ENCODE results near the gene LNPK. TPM values are rescaled to one million over a fixed set of nuclear protein-coding genes. Genes with fewer than 3 reads are reported as not detected.

The LNPK gene
- total and polyA plus RNA-seq, 9 of the 15 experiments (the other 6 are each of a cell fraction or from before 2014, with no cell fraction given): 6.4 to 40.4 (median 21.3) TPM

GRCh38 chr2:176001916-176002687 lies at the start of gene LNPK (continued):
- TF ChIP-seq ATF6 (CRISPR knock-in tag; IDR thresholded peaks at IDR 0.05): peak; percentile 66
- TF ChIP-seq SMARCC2 (IDR thresholded peaks at IDR 0.05; ENCODE audit: low read depth): no peak
- TF ChIP-seq RBM25 (IDR thresholded peaks at IDR 0.05; ENCODE audit: low read depth, low read length, severe bottlenecking): no peak
- TF ChIP-seq NONO (IDR thresholded peaks at IDR 0.05; ENCODE audit: low read depth in 2 of 2, low read length in 1 of 2): peak; percentile 11 to 86; a peak in 2 of 4 replicates
- peak; percentile 68 for TF ChIP-seq NEUROD1 (IDR thresholded peaks at IDR 0.05; ENCODE audit: borderline replicate concordance, low read depth, low read length, partially characterized antibody)
- TF ChIP-seq PTTG1 (tag; IDR thresholded peaks at IDR 0.05; ENCODE audit: low read depth): no peak
- TF ChIP-seq FOXO4 (CRISPR knock-in tag; IDR thresholded peaks at IDR 0.05): no peak
- no peak for TF ChIP-seq TFAM (CRISPR knock-in tag; conservative IDR thresholded peaks at IDR 0.05)
- peak; percentile 40; the same call in 1 of the 2 replicates for TF ChIP-seq NR2C1 (IDR thresholded peaks at IDR 0.05)
- no peak for TF ChIP-seq NR2C1 (tag; IDR thresholded peaks at IDR 0.05)
- no peak for TF ChIP-seq CC2D1A (IDR thresholded peaks at IDR 0.05)
- peak; percentile 79 for TF ChIP-seq TAF9B (IDR thresholded peaks at IDR 0.05; ENCODE audit: partially characterized antibody)
- TF ChIP-seq CTCF (IDR thresholded peaks at IDR 0.05 in 2 of 3, conservative IDR thresholded peaks at IDR 0.05 in 1 of 3; ENCODE audit: insufficient read depth in 2 of 3, low read depth in 1 of 3, low read length in 3 of 3): no peak
- no peak; the same call in 1 of the 2 replicates for TF ChIP-seq FOXJ2 (tag; IDR thresholded peaks at IDR 0.05)
- TF ChIP-seq RBM39 (optimal IDR thresholded peaks at IDR 0.05; ENCODE audit: low read depth, low read length): no peak
- no peak for TF ChIP-seq HIVEP1 (CRISPR knock-in tag; IDR thresholded peaks at IDR 0.05)
- peak; percentile 94 for TF ChIP-seq POLR2A (conservative IDR thresholded peaks at IDR 0.05)
- no peak for TF ChIP-seq MAFF (IDR thresholded peaks at IDR 0.05; ENCODE audit: low read length)
- TF ChIP-seq E2F1 (CRISPR knock-in tag; IDR thresholded peaks at IDR 0.05): peak; percentile 77; the same call in 1 of the 2 replicates
- TF ChIP-seq MXI1 (IDR thresholded peaks at IDR 0.05; ENCODE audit: low read depth, low read length): 0 out of 2 replicates have a peak, but pooled peaks have one; percentile 12
- no peak for TF ChIP-seq PTRF (tag; IDR thresholded peaks at IDR 0.05)
- TF ChIP-seq ZNF766 (CRISPR knock-in tag; conservative IDR thresholded peaks at IDR 0.05): no peak

Data from K562 (cell line).